NCI-H69 (cell line): ENCODE data around the gene NDE1.

Source experiments
- DNase-seq: peaks from one replicate; lab custom pipeline; 2025; lab: John Stamatoyannopoulos, UW

Gene NDE1

GRCh38 chr16:15769239-15769638 is 119.2 kb downstream of the NDE1 start:
- no peak for DNase-seq

GRCh38 chr16:15770107-15770506 is 120.1 kb downstream of the NDE1 start:
- DNase-seq = no peak

- no peak for DNase-seq
Observed at GRCh38 chr16:15770512-15770911, 120.5 kb downstream of the NDE1 start.

- no peak for DNase-seq
Observed at GRCh38 chr16:15771694-15772093, 121.6 kb downstream of the NDE1 start.

GRCh38 chr16:15772579-15773293 is 122.7 kb downstream of the NDE1 start:
- no peak for DNase-seq

GRCh38 chr16:15773968-15774367 is 123.9 kb downstream of the NDE1 start:
- DNase-seq = no peak

GRCh38 chr16:15775209-15775608 is 125.2 kb downstream of the NDE1 start:
- DNase-seq = peak; percentile 68

- DNase-seq = no peak
Observed at GRCh38 chr16:15775663-15776304, 125.7 kb downstream of the NDE1 start.
